Neural cell (in vitro differentiated cells): ENCODE results near the gene CCL17. TPM values are rescaled to one million over a fixed set of nuclear protein-coding genes. Genes with fewer than 3 reads are reported as not detected.

ENCODE experiments used
- H2AFZ ChIP-seq: fragments of 200-600, 300-800 bp; sonication (generic), shearing (Covaris generic); 2 replicates; pipeline ENCODE4 v1.6.0; 2014; ENCODE audit warnings: low read depth, mild to moderate bottlenecking, antibody characterized with exemption, low read length, moderate library complexity
- H3F3A ChIP-seq: fragments of 200-600 bp; shearing (Covaris generic); 2 replicates; pipeline ENCODE4 v1.6.1; 2016; ENCODE audit warnings: mild to moderate bottlenecking, moderate library complexity, mixed read lengths, antibody characterized with exemption, low read length; ENCODE audit not compliant: insufficient read depth, poor library complexity, severe bottlenecking
- H3K27ac ChIP-seq: fragments of 200-600, 300-800 bp; sonication (generic), shearing (Covaris generic); 2 replicates; pipeline ENCODE4 v1.5.1; 2014; ENCODE audit warnings: mild to moderate bottlenecking, low read length, moderate library complexity
- H3K27me3 ChIP-seq: fragments of 300-800, 200-600 bp; sonication (generic), shearing (Covaris generic); 2 replicates; pipeline ENCODE4 v1.6.0; 2014; ENCODE audit warnings: mild to moderate bottlenecking, low read depth, low read length, moderate library complexity; ENCODE audit not compliant: insufficient read depth
- H3K36me3 ChIP-seq: fragments of 300-800, 200-600 bp; sonication (generic), shearing (Covaris generic); 2 replicates; pipeline ENCODE4 v1.5.1; 2014; ENCODE audit warnings: mild to moderate bottlenecking, antibody characterized with exemption, low read length, moderate library complexity; ENCODE audit not compliant: insufficient read depth
- H3K4me2 ChIP-seq: fragments of 300-800, 200-600 bp; sonication (generic), shearing (Covaris generic); 2 replicates; pipeline ENCODE4 v1.6.0; 2014; ENCODE audit warnings: mild to moderate bottlenecking, low read length
- H3K4me3 ChIP-seq: fragments of 300-800, 200-600 bp; sonication (generic), shearing (Covaris generic); 2 replicates; pipeline ENCODE4 v1.5.1; 2014; ENCODE audit warnings: mild to moderate bottlenecking, low read length, moderate library complexity
- H3K79me2 ChIP-seq: fragments of 200-600 bp; shearing (Covaris generic); replicated peaks from 2 replicates; pipeline ENCODE4 v1.6.0; 2014; ENCODE audit warnings: mild to moderate bottlenecking, low read length, moderate library complexity; ENCODE audit not compliant: insufficient read depth
- H3K9ac ChIP-seq: fragments of 300-800, 200-600 bp; sonication (generic), shearing (Covaris generic); 2 replicates; pipeline ENCODE4 v1.6.1; 2016; ENCODE audit warnings: mild to moderate bottlenecking, low read length, mixed read lengths
- H3K9me2 ChIP-seq: fragments of 200-600 bp; shearing (Covaris generic); 2 replicates; pipeline ENCODE4 v1.6.1; 2016; ENCODE audit warnings: mild to moderate bottlenecking, low read length, mixed read lengths; ENCODE audit not compliant: insufficient read depth
- H3K9me3 ChIP-seq: fragments of 200-600, 300-800 bp; sonication (generic), shearing (Covaris generic); 2 replicates; pipeline ENCODE4 v1.6.1; 2016; ENCODE audit warnings: mild to moderate bottlenecking, mixed run types, low read length, moderate library complexity, mixed read lengths
- H4K20me1 ChIP-seq: fragments of 200-600 bp; shearing (Covaris generic); 2 replicates; pipeline ENCODE4 v1.6.1; 2016; ENCODE audit warnings: mild to moderate bottlenecking, mixed run types; ENCODE audit not compliant: insufficient read depth
- EP300 ChIP-seq: fragments of 450-650 bp; conservative IDR thresholded peaks from 2 replicates; pipeline ENCODE4 v1.6.1; 2014; ENCODE audit warnings: antibody characterized with exemption, mild to moderate bottlenecking, moderate library complexity; ENCODE audit not compliant: poor library complexity, severe bottlenecking
- EZH2 ChIP-seq: fragments of 200-600, 300-800 bp; shearing (Covaris generic), sonication (generic); IDR thresholded peaks from 2 replicates; pipeline ENCODE4 v1.6.1; 2014; ENCODE audit warnings: antibody characterized with exemption, low read length, borderline replicate concordance, mild to moderate bottlenecking; ENCODE audit not compliant: insufficient read depth, poor library complexity, severe bottlenecking
- MXI1 ChIP-seq: fragments of 450-650 bp; conservative IDR thresholded peaks from 2 replicates; pipeline ENCODE4 v1.6.1; 2014; ENCODE audit warnings: antibody characterized with exemption, mild to moderate bottlenecking; ENCODE audit not compliant: poor library complexity, severe bottlenecking
- POLR2AphosphoS5 ChIP-seq: IDR thresholded peaks from 2 replicates; pipeline ENCODE4 v1.6.1; 2012
- RAD21 ChIP-seq: fragments of 450-650 bp; conservative IDR thresholded peaks from 2 replicates; pipeline ENCODE4 v1.6.1; 2014; ENCODE audit warnings: antibody characterized with exemption, mild to moderate bottlenecking, moderate library complexity
- SMC3 ChIP-seq: fragments of 450-650 bp; conservative IDR thresholded peaks from 2 replicates; pipeline ENCODE4 v1.6.1; 2014; ENCODE audit warnings: antibody characterized with exemption, mild to moderate bottlenecking, moderate library complexity; ENCODE audit not compliant: poor library complexity
- TAF1 ChIP-seq: IDR thresholded peaks from 2 replicates; pipeline ENCODE4 v1.6.1; 2012; ENCODE audit warnings: low read depth
- polyA plus RNA-seq: library from polyadenylated mRNA; depleted of rRNA; stranded (reverse); fragments of >200 nt; gene quantifications from 2 replicates; pipeline ENCODE4 v1.2.3, GENCODE V29; 2014
- TF ChIP-seq, protein P1 (sequence below): fragments of 450-650 bp; IDR thresholded peaks from 2 replicates; pipeline ENCODE4 v1.5.1; 2014; ENCODE audit warnings: antibody characterized with exemption, mild to moderate bottlenecking, moderate library complexity; ENCODE audit not compliant: poor library complexity, severe bottlenecking
- TF ChIP-seq, protein P2 (sequence below): IDR thresholded peaks from 2 replicates; pipeline ENCODE4 v1.6.1; 2012; ENCODE audit warnings: borderline replicate concordance

Gene CCL17
- polyA plus RNA-seq, 1 donor from 2014 or later, result not detected

DNA sequence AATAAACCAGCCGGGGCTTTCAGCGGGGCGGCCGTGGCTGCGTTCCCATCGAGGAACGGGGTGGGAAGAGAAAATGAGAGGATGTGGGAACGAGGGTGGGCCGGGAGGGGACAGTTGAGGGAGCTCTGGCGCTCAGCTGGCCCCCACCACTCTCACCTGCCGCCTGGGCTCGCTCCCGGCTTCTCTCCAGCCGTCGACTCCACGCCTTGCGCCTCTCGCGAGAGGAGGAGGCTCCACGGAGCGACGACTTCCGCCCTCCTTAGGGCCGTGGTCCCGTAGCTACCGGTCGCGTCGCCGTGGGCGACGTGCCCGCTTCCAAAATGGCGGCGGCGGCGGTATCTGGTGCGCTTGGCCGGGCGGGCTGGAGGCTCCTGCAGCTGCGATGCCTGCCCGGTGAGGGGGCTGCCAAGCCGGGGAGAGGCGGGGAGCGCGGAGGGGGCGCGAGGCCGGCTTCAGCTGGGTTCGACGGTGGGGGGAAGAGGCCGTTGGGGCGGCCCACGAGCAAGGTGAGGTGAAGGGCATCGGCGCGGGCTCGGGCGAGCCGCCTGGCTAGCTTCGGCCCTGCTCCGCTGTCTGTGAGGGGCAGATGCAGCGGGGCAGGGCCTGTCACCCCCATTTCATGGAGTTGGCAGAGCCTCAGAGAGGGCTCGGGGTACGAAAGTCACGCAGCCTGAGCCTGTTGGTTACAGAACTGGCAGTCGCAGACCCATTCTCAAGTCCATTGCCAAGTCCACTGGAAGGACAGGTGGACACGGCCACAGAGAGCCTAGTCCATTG is 42.8 kb downstream of the CCL17 start, which contains the start of the genes CIAPIN1 and COQ9:
Gene CIAPIN1 (minus strand): TSS at position 200 of the 777 bp plus-strand sequence. CDS start 6,457 bp downstream, outside the sequence.
Gene COQ9 (plus strand): TSS at position 294 of the 777 bp plus-strand sequence. CDS start 27 bp downstream, at position 321.
- Histone ChIP-seq H3K4me2 (peak within 1 kb of the TSS; percentile 79), H3K4me3 (peak within 1 kb of the TSS; percentile 97), H3K36me3 (no peaks in the 10 kb centered on the region), H3K9ac (peak within 1 kb of the TSS; percentile 97), H3K9me2 (no peaks in the 10 kb centered on the region), H3K79me2 (peaks cover 23% of the 10 kb centered on the region), H3K27ac (peak within 1 kb of the TSS; percentile 90), H3K9me3 (no peaks in the 10 kb centered on the region), H3F3A (no peaks in the 10 kb centered on the region), H2AFZ (peak within 1 kb of the TSS; percentile 88), H4K20me1 (no peaks in the 10 kb centered on the region), H3K27me3 (no peaks in the 10 kb centered on the region)
- TF ChIP-seq TAF1 (peak; percentile 100), SMC3 (no peak), POLR2AphosphoS5 (peak; percentile 95), EP300 (peak; percentile 32), EZH2 (no peak), RAD21 (peak; percentile 12), MXI1 (peak; percentile 92)
- TF ChIP-seq, protein P1, sequence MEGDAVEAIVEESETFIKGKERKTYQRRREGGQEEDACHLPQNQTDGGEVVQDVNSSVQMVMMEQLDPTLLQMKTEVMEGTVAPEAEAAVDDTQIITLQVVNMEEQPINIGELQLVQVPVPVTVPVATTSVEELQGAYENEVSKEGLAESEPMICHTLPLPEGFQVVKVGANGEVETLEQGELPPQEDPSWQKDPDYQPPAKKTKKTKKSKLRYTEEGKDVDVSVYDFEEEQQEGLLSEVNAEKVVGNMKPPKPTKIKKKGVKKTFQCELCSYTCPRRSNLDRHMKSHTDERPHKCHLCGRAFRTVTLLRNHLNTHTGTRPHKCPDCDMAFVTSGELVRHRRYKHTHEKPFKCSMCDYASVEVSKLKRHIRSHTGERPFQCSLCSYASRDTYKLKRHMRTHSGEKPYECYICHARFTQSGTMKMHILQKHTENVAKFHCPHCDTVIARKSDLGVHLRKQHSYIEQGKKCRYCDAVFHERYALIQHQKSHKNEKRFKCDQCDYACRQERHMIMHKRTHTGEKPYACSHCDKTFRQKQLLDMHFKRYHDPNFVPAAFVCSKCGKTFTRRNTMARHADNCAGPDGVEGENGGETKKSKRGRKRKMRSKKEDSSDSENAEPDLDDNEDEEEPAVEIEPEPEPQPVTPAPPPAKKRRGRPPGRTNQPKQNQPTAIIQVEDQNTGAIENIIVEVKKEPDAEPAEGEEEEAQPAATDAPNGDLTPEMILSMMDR, result peak; percentile 19
- TF ChIP-seq, protein P2, sequence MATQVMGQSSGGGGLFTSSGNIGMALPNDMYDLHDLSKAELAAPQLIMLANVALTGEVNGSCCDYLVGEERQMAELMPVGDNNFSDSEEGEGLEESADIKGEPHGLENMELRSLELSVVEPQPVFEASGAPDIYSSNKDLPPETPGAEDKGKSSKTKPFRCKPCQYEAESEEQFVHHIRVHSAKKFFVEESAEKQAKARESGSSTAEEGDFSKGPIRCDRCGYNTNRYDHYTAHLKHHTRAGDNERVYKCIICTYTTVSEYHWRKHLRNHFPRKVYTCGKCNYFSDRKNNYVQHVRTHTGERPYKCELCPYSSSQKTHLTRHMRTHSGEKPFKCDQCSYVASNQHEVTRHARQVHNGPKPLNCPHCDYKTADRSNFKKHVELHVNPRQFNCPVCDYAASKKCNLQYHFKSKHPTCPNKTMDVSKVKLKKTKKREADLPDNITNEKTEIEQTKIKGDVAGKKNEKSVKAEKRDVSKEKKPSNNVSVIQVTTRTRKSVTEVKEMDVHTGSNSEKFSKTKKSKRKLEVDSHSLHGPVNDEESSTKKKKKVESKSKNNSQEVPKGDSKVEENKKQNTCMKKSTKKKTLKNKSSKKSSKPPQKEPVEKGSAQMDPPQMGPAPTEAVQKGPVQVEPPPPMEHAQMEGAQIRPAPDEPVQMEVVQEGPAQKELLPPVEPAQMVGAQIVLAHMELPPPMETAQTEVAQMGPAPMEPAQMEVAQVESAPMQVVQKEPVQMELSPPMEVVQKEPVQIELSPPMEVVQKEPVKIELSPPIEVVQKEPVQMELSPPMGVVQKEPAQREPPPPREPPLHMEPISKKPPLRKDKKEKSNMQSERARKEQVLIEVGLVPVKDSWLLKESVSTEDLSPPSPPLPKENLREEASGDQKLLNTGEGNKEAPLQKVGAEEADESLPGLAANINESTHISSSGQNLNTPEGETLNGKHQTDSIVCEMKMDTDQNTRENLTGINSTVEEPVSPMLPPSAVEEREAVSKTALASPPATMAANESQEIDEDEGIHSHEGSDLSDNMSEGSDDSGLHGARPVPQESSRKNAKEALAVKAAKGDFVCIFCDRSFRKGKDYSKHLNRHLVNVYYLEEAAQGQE, result peak; percentile 96

DNA sequence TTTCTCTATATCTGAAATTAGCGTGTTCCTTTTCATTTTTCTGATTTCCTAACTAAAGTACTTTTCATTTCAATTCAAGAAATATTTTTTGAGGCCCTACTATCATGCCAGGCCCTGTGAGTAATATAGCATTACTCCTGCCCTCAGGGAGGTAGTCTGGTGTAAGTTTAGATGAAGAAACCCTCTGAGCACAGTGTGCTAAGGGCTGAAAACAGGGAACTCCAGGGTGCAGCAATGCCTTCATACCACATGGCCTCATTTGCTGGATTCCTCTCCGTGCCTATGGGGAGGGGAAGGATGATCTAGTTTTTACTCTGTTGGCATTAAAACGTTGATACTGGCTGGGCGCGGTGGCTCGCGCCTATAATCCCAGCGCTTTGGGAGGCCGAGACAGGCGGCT is 47.5 kb downstream of the CCL17 start:
- Histone ChIP-seq H3K79me2 (peaks cover 8% of the 10 kb centered on the region), H3K4me2 (no peak overlapping the region), H3F3A (no peaks in the 10 kb centered on the region), H3K9me2 (no peaks in the 10 kb centered on the region), H3K9ac (no peak overlapping the region), H2AFZ (no peak overlapping the region), H3K9me3 (no peaks in the 10 kb centered on the region), H4K20me1 (no peaks in the 10 kb centered on the region), H3K27ac (no peak overlapping the region), H3K36me3 (peaks cover 19% of the 10 kb centered on the region), H3K27me3 (no peaks in the 10 kb centered on the region), H3K4me3 (no peak overlapping the region)
- TF ChIP-seq EP300 (no peak), SMC3 (no peak), POLR2AphosphoS5 (no peak), EZH2 (no peak), MXI1 (no peak), RAD21 (no peak), TAF1 (no peak)
- TF ChIP-seq, protein P2, result no peak
- TF ChIP-seq, protein P1, result no peak
